ENCODE results near the gene RPS25.

- TF ChIP-seq, protein P1, sequence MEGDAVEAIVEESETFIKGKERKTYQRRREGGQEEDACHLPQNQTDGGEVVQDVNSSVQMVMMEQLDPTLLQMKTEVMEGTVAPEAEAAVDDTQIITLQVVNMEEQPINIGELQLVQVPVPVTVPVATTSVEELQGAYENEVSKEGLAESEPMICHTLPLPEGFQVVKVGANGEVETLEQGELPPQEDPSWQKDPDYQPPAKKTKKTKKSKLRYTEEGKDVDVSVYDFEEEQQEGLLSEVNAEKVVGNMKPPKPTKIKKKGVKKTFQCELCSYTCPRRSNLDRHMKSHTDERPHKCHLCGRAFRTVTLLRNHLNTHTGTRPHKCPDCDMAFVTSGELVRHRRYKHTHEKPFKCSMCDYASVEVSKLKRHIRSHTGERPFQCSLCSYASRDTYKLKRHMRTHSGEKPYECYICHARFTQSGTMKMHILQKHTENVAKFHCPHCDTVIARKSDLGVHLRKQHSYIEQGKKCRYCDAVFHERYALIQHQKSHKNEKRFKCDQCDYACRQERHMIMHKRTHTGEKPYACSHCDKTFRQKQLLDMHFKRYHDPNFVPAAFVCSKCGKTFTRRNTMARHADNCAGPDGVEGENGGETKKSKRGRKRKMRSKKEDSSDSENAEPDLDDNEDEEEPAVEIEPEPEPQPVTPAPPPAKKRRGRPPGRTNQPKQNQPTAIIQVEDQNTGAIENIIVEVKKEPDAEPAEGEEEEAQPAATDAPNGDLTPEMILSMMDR (IDR thresholded peaks at IDR 0.05): no peak
- TF ChIP-seq POLR2A (IDR thresholded peaks at IDR 0.05): no peak
- no peak for TF ChIP-seq EP300 (IDR thresholded peaks at IDR 0.05)
Measured at GRCh38 chr11:119027561-119028345, 9.6 kb upstream of the RPS25 start.

Data from sigmoid colon (tissue), 4 donors.